GM19025 (cell line): Measurements from ENCODE around the gene LDLRAD3.

Source experiments
- ATAC-seq: cut with Tn5 transposase; IDR thresholded peaks from one replicate; pipeline ENCODE4 v1.9.1; 2021; ENCODE audit warnings: mild to moderate bottlenecking, low read depth, moderate library complexity; ENCODE audit not compliant: unreplicated experiment

The LDLRAD3 gene

DNA sequence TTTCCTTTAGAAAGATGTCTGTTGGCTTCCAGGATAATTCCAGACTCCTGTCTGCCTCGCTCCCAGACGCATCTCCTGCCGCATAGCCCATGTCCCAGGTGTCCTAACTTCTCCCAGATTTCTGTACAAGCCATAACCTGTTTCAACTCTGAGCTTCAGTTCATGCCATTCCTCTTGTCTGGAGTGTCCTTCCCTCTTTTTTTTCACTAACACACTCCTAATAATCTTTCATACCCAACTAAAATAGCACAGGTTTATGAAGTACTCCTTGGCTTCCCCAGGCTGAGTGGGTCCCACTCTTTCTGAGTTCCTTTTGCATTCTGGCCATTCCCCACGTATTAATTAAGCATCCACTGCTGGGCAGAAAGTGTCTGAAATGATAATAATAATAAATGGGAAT lies 123.0 kb downstream of the LDLRAD3 start:
- no peak for ATAC-seq

DNA sequence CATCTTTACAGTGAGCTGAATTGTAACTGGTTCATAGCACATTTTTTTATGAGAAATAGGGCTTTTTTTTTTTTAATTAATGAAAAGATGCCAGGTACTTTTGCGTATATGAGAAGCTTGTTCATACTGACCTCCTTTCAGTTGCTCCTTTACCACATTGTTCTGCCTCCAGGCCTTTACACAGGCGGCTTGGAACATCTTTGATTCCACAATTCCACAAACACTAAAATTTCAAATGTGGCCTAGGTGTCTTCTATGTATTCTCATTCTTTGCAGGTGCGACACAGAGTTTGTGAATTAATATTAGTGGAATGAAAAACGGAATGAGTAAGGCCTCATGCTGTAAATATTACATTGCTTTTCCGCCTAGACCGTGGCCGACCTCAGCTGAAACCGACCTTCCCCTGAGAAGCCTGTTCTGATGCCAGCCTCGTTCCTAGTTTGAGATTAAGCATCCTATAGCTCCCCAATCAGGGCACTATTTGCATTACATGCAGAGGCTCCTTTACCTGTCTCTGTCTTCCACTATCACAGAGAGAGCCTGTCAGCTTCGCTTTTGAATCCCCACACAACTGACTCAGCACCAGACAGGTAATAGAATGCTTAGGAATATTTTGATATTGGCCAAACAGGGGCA lies 125.8 kb downstream of the LDLRAD3 start:
- no peak for ATAC-seq

DNA sequence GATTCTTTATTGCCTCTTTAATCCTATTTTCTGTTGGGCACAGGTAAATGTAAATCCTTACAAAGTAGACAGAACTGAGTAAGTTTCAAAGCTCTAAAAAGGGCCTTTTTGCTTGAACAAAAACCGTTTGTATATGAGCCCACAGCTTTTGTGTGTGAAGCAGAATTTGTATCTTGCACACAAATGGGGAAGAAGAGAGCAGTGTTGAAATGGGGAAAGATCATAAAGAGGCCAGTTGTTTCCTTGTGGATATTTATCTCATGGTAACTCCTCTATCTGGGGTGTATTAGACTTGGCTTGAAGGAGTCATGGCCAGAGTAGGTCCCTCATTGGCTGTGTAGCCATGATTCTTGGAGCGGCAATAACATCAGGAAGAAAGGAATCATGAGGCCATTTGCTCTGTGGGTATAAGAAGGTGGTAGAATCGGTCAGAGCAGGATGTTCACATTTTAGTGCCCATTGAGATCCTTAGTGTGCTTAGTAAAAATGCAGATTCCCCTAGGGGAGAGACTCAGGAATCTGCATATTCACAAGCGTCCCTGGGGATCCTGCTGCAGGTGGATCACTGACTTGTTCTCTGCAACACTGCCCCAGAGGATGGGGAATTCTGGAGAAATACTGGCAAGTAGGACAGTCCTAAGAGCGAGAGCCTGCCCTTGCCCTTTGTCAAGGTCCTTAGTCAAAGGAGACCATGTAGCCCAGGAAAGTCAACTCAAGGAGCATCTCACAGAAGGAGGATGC lies 126.5 kb downstream of the LDLRAD3 start:
- ATAC-seq: no peak

DNA sequence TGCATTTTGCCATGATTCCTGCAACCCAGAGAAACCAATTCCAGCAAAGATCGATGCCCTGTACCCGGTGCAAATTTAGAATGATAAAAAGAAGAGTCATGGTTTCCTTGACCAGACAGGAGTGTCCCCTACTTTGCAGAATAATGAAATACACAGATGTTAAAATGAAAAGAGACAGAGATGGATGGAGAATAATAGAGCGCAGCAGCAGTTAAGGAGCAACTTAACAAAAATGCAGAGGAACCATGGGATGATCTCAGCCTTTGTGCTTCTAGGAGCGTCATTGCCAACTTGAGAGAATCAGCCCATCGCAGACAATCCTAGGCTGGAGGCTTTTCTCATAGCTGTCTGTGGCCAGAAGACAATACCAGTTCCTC lies 127.1 kb downstream of the LDLRAD3 start:
- no peak for ATAC-seq

DNA sequence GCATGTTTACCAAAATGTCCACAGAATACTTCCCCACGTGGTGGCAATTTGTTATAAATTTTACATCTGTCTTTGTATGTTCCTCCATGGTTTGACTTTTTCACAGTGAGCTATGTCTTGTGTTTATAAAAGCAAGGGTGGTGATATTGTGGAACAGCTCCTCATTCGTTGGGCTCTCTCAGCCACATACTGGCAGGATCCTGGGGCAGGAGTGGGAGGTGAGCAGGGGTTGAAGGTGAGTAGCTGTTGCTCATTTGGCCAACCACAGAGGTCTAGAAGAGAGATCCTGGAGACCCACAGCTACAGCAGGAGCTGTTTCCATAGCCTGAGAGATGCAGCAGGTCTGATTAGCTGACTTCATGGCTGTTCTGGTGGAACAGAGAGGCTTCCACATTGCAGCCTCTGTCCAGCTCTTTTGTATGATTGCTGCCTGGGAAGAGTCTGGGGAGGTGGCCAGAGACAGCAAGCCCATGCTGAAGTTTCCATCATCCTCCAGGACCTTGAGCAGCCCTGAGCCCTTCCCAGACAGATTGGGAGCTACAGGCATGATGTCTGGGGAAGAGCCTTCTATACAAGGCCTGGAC lies 128.1 kb downstream of the LDLRAD3 start:
- no peak for ATAC-seq

DNA sequence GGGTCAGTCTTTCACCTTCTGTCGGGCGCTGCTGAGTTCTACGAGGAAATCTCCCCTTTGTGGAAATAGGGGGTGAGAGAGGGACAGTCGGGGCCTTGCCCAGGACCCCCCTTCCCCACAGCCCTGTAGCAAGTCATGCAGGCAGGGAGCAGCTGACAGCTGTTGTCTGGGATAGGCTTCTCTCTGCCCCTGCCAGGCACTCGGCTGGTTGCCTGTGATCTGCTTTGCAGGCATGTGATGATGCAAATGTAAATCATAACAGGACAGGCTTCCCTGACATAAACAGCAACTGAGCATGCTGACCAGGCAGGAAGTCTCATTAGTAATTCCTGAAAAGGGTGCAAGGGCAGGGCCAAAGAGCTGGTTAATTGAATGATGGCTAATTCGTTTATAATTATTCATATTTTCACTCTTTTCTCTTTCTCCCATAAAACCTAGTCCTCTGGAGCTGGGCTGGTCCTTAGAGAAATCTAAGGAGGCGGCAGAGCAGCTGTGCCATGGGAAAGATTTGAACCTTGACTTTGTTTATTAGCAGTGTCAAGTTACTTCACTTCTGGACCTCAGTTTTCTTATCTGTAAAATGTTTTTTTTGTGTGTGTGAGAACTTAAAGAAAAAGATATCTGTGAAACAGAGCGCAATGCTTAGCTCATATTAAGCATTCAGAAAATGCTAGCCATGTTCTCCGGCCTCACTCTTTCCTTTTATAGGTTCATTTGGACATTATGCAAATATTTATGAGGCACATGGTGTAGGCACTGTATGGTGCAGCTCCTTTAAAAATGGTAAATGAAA lies 129.7 kb downstream of the LDLRAD3 start:
- ATAC-seq: no peak

DNA sequence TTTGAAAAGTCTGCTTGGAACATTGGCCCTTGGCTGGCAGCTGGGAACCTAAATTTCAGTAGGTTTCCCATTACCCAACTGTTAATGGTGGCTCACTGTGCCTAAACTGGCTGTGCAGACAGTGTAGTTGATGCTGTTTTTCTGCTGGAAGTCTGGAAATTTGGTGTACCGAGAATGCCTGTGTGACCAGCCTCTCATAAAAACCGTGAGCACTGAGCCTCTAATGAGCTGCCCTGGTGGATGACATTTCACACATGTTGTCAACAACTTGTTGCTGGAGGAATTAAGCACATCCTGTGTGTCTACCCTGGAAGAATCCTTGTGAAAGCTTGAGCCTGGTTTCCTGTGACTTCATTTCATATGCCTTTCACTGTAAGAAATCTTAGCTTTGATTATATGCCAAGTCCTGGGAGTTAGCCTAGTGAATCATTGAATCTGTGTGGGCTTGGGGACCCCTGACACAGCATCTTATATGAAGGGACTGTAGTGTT lies 131.1 kb downstream of the LDLRAD3 start:
- no peak for ATAC-seq

DNA sequence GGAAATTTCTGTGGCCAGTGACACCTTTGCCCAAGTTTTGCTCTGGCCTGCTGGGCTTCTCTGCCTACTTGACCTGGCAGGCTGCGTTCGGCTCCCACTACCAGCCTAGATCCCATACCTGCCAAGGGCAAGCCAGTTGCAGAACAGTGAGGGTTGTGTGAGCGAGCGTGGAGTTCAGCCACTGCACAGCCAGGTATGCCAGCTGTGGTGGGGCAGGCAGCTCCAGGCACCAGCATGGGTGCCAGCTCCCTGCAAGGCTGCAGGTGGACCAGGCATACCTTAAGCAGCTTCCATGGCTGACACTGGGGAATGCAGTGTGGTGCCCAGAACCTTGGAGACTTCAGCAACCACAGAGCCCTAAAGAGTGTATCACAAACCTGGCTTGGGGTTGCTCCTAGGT lies 133.5 kb downstream of the LDLRAD3 start:
- no peak for ATAC-seq

DNA sequence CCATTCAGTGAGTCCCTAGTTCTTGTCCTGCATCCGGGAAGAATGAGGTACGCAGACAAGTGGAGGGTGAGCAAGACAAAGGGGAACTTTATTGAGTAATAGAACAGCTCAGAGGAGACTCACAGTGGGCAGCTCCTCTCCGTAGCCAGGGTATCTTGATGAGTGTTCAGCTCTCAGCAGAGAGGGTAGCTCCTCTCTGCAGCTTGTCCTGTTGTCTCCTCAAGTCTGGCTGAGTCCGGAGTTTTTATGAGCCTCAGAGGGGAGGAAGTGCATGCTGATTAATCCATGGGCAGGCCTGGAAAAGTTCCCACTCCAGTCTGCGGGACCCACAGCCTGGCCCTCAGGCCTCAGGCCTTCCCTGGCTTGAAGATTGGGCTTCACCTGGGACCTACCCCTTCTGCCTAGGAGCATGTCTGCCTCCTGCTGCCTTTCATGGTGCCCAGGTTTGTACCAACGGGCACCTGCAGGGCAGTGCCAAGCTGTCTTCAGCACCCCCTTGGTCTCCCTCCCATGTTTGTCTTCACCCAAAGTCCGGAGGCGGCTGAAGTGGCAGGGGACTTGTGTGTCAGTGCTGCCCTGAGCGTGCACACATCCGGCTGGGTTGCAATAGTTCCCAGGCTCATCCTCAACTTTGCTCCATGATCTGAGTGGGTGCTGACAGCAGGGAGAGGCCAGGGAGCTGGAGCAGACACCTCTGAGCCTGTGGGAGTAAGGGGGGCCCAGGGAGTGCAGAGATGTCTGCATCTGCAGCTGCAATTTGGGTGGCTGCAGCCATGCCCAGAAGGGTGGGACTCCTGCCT lies 134.2 kb downstream of the LDLRAD3 start:
- ATAC-seq: no peak

DNA sequence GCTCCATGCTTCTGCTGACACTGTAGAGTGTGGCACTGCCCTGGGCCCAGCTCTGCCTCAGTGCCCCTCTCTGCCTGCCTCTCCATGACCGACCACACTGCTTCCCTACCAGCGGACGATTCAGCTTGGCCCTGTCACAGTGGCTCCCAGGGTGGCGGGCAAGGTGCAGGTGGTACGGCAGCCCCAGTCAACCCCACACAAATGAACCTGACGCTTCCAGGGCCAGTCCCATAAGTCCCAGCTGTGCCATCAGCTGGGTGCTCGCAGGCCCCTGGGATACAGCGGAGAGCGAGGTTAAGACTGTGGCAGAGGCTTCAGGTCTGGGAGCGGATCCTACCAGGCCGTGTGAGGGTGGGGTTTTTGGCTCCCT lies 134.8 kb downstream of the LDLRAD3 start:
- no peak for ATAC-seq

DNA sequence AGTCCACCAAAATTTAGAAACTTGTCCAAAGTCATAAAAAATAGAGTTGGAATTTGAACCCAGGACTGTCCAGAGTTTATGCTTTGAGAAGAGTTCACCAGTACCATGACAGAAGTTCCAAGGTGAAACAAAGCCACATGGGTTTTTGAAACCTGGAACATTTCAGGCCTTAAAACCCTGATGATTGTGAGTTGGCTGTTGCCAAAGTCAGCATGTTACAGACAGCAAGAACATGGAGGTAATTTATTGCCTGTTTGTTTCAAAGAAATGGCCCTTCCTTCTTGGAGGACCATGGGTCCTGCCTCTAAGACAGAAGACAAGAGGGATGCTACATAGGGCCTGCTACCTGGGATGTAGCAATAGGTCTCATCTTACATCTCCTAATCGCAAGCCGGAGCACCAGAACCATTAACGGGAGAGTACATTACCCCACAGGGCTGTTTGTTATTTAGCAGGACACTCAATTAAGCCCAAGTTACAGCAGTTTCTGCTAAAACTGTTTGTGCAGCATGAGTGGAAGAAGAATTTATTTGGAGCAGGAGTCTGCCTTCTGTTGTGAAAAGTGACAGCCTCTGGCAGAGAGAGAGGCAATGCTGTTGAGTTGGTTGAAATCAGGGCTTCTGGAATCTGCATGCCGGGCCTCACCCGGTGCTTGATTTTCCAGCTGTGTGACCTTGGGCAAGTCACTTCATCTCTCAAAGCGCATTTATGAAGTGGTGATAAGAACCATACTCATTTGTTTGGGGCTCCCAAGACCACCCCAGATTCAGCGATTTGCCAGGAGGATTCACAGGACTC lies 136.2 kb downstream of the LDLRAD3 start:
- ATAC-seq: no peak

DNA sequence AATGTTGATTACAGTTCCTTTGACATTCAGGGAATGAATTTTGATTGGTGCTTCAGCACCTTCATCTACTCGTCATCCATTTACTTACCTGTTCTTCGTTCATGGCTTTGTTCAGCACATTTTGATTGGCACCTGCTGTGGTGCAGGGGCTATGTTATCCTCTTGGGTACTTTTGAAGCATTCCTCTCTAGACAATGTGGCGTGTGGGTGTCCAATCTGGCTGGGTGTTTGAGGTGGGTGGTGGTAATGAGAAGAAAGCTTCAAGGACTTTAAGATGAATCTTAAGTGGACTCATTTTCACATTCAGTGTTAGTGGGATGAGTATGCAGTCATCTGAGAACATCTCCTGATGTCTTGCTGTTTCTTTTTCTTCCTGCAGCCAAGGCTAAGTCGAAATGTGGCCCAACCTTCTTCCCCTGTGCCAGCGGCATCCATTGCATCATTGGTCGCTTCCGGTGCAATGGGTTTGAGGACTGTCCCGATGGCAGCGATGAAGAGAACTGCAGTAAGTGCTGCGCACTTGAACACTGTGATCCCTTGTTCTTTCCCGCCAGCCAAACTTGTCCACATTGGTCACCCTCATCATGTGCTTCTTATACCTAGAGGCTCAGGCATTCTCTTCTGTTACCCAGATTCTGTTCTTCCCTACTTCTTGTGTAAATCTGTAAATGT lies 137.5 kb downstream of the LDLRAD3 start:
- no peak for ATAC-seq

DNA sequence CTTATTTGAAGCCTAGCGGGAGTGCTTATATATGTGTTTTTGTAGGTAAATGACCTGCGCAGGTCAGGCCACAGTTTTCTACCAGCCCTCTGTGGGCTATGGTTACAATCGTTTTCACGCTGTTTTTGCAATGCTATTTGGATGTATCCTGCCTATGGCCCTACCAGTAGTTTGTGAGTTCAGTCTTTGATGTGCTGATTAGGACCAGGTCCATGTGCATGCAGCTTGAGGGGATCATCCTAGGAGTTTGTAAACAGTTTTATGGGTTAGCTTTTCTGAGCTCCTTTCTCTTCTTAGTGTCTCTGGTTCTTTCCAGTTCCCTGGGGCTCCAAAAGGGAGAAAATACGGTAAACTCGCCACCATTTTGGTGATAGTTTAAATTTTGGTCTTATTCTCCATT lies 142.5 kb downstream of the LDLRAD3 start:
- no peak for ATAC-seq

DNA sequence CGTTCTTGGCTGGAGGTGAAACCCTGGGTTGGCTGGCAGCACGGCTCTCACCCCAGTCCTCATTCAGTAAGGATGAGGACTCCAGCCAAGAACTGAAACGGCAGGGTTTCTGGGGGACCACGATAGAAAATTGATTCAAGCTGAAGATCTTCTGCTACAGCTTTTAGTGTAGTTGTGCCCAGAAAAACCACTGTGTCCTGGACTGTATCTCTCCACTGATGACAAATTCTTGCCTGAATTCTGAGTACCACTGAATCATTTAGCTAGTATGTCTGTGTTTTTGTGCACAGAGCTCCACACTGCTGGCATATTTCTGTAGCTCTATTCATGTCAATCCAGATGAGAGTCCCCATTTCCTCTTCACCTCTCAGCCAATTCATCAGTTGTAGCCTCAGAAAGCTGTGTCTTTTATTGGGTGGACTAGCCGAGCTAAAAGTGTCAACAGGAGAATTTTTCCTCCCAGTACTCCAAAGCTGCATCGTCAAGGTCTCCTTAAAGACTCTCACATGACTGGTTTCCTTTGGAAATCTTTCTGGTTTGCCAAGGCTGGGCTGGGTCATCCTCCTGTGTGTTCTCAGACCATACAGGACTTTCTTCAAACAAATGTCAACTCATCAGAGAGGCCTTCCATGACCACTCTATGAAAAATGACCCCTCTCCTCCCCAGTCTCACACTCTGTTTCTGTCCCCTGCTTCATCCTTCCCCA lies 144.6 kb downstream of the LDLRAD3 start:
- ATAC-seq: no peak

DNA sequence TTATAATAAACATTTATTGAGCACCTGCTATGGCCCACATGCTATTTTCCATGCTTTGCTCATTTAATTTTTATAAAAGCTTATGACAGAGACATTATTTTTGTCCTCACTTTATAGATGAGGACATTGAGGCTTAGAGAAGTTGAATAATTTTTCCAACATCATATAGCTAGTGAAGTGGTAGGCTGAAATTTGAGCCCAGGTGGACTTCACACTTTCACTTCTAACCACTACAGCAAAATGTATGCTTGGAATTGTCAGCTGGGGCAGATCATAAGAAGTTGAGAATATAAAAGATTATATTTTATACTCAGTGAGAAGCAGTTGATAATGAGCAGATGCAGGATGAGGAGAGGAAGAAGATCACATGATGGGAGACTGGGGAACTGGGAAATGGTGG lies 146.1 kb downstream of the LDLRAD3 start:
- no peak for ATAC-seq

DNA sequence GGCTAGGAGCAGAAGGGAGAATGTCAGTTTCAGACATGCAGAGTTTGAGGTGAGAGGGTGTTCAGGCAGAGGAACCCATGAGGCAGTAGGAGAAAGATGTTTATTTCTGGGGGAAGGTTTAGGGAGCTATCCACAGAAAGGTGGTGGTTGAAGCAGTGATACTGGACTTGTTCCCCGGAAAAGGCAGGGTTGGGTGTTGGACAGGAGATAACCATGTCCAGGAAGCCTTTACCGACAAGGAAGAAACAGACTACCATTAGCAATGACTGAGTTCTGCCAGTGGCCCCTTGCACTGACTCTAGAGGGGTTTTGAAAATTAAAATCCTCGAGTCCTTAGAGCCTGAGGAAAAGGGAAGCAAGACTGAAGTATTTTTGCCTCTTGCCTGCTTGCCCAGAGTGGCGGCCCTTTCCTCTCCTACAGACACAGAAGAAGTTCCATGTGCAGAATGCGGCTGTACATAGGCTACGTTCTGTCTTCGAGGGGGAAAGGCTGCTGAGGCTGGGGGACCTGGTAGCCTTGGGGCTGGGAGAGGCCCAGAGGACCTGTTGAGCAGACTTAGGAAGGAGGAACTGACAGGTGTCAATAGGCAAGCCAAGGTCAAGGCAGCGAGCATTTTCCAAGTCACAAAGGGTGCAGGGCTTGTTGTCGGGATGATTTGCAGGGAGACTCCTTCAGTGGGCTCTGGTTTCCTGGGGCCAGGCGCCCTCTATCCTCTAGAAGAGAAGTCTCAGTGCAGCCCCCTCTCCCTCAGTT lies 146.7 kb downstream of the LDLRAD3 start:
- no peak for ATAC-seq

DNA sequence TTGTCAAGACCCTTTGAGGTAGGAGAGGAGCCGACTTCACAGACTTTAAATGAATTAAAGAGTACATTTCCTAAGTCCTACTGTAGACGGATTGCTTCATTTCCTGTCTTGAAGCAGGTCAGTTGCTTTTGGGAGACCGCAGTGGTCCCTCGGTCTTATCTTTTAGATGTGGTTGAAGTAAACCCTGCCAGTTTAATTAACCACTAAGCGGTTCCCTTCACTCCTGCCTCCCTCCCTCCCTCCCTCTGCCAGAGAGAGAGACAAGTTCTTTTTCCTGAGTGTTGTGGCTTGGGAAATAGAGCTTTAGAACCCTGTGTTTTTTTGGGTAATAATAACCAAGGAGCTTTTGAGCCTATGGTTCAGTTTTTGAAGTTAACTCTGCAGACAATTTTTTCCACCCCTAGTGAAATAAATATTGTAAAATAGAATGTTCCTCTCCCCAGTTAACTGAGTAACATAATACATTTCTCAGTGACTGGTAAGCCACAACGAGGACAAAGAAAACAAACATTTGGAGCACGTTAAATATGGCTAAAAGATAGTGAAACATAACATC lies 147.5 kb downstream of the LDLRAD3 start:
- ATAC-seq: no peak
